HepG2 (cell line): Measurements from ENCODE around the gene NDUFS2.

Source experiments
- AGO1 ChIP-seq: fragments of 200-400 bp; formaldehyde crosslinking; IDR thresholded peaks from 2 replicates; pipeline ENCODE4 v1.6.1; 2017; ENCODE audit warnings: mild to moderate bottlenecking, low read depth, low read length, moderate library complexity; ENCODE audit not compliant: poor library complexity, severe bottlenecking
- CTCF ChIP-seq: sonication (generic); formaldehyde crosslinking; IDR thresholded peaks from 2 replicates; pipeline ENCODE4 v1.5.0; 2020; ENCODE audit warnings: mild to moderate bottlenecking, missing genetic modification reagents, moderate library complexity
- MED1 ChIP-seq: sonication (generic); formaldehyde crosslinking; IDR thresholded peaks from 2 replicates; pipeline ENCODE4 v1.4.0; 2020; ENCODE audit warnings: missing genetic modification reagents
- PCBP2 ChIP-seq: fragments of 200-400 bp; formaldehyde crosslinking; optimal IDR thresholded peaks from 2 replicates; pipeline ENCODE3; 2018; ENCODE audit warnings: low read length, low read depth; ENCODE audit not compliant: poor library complexity, severe bottlenecking
- POLR2A ChIP-seq, 2 experiments: IDR thresholded peaks; 2 replicates each; pipeline ENCODE4 v1.6.1; 2011; ENCODE audit warnings: low read depth in 2 of 2, low read length in 2 of 2, mild to moderate bottlenecking in 1 of 2, moderate library complexity in 1 of 2; ENCODE audit not compliant: insufficient read depth in 1 of 2
- SP1 ChIP-seq, 2 experiments: fragments of 450-650 bp in 1 of 2; sonication (generic) in 1 of 2; formaldehyde crosslinking in 1 of 2; IDR thresholded peaks; 2 replicates each; pipeline versions ENCODE4 v1.4.0 to v1.6.1; 2016 to 2020; ENCODE audit warnings: missing genetic modification reagents in 1 of 2
- ZNF619 ChIP-seq: sonication (generic); formaldehyde crosslinking; IDR thresholded peaks from 2 replicates; pipeline ENCODE4 v1.4.0; 2020; ENCODE audit warnings: mild to moderate bottlenecking, missing genetic modification reagents
- TF ChIP-seq, protein P1 (sequence below): sonication (generic); formaldehyde crosslinking; IDR thresholded peaks from 2 replicates; pipeline ENCODE4 v1.5.1; 2020; ENCODE audit warnings: missing genetic modification reagents, mild to moderate bottlenecking, borderline replicate concordance
- TF ChIP-seq, protein P2 (sequence below): sonication (generic); formaldehyde crosslinking; IDR thresholded peaks from 2 replicates; pipeline ENCODE4 v1.4.0; 2020; ENCODE audit warnings: mild to moderate bottlenecking, missing genetic modification reagents
- TF ChIP-seq, protein P3 (sequence below): IDR thresholded peaks from 2 replicates; pipeline ENCODE4 v1.6.1; 2012; ENCODE audit warnings: inconsistent platforms

- TF ChIP-seq, protein P1, sequence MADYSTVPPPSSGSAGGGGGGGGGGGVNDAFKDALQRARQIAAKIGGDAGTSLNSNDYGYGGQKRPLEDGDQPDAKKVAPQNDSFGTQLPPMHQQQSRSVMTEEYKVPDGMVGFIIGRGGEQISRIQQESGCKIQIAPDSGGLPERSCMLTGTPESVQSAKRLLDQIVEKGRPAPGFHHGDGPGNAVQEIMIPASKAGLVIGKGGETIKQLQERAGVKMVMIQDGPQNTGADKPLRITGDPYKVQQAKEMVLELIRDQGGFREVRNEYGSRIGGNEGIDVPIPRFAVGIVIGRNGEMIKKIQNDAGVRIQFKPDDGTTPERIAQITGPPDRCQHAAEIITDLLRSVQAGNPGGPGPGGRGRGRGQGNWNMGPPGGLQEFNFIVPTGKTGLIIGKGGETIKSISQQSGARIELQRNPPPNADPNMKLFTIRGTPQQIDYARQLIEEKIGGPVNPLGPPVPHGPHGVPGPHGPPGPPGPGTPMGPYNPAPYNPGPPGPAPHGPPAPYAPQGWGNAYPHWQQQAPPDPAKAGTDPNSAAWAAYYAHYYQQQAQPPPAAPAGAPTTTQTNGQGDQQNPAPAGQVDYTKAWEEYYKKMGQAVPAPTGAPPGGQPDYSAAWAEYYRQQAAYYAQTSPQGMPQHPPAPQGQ (CRISPR knock-in tag), result no peak
- TF ChIP-seq ZNF619 (CRISPR knock-in tag), result no peak
- TF ChIP-seq AGO1, result peak; percentile 92
- no peak for TF ChIP-seq SP1 (IDR thresholded peaks at IDR 0.05)
- peak; percentile 36; the same call in 1 of the 2 replicates for TF ChIP-seq SP1 (CRISPR knock-in tag; IDR thresholded peaks at IDR 0.05)
- no peak for TF ChIP-seq CTCF
- TF ChIP-seq, protein P2, sequence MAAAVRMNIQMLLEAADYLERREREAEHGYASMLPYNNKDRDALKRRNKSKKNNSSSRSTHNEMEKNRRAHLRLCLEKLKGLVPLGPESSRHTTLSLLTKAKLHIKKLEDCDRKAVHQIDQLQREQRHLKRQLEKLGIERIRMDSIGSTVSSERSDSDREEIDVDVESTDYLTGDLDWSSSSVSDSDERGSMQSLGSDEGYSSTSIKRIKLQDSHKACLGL (CRISPR knock-in tag), result no peak
- TF ChIP-seq PCBP2, result no peak
- TF ChIP-seq, protein P3, sequence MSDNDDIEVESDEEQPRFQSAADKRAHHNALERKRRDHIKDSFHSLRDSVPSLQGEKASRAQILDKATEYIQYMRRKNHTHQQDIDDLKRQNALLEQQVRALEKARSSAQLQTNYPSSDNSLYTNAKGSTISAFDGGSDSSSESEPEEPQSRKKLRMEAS, result no peak
- TF ChIP-seq MED1, result peak; percentile 89
- peak; percentile 59 to 68 for TF ChIP-seq POLR2A (IDR thresholded peaks at IDR 0.05; ENCODE audit: insufficient read depth in 1 of 2, low read depth in 2 of 2, low read length in 2 of 2)
These were observed 16.3 kb downstream of the NDUFS2 start for GRCh38 chr1:161218301-161219077.
